ENCODE results near the gene ITFG1.

ITFG1 gene

GRCh38 chr16:47413041-47413440, 47.8 kb downstream of the ITFG1 start:
- no peak overlapping the region for H3K27ac ChIP-seq
- TF ChIP-seq ZFX (IDR thresholded peaks at IDR 0.05) (no peak), CTCF (conservative IDR thresholded peaks at IDR 0.05) (no peak)

DNA sequence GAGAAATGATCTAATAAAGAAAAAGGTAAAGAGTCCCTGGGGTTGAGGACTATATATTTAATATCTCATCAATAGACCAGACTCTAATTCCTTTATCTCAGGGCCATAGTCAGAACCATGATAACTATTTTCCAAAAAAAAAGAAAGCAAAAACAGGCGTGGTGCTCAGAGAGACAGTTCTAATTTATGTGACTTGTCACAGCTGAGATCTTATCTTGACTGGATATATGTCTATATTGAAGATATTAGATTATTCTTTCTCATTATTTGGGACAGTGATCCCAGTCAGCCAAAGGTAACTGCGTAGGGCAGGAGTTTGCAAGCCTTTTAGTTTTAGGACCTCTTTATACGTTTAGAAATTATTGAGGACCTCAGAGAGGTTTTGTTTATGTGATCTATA, 52.4 kb downstream of the ITFG1 start:
- TF ChIP-seq ZFX (IDR thresholded peaks at IDR 0.05) (no peak), CTCF (conservative IDR thresholded peaks at IDR 0.05) (no peak)

DNA sequence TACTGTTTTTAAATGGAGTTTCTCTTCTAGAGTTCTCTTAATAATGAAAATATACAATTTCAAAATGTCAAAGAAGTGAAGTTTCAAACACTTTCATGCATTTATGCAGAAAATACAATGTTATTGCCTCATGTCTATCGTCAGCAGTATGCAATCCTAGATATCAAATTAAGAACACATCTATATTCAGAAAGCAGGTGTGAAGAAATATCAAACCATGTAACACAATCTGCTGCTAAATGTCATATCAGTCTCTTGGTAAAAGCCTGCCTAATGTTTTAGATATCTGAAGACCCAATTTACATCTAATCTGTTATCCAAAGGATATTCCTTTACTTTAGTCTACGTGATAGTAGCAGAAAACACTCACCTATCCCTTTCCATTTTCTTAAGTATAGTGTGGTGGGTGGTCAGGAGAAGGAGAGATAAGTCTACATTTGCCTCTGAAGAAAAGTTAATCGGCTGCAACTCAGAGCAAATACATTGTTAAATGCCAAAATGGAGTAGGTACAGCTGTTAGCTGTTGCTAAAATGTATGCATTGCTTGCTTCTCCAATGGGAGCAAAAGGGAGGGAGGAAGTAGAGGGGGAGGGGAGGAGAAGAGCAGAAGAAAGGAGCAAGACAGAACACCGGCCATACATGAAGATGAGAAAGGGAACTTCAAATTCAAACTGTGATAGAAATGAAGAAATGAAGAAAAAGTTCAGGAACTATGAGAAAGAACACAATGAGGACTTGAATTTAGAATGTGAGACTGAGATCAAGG, 64.9 kb downstream of the ITFG1 start:
- H3K27ac ChIP-seq, result no peak overlapping the region
- TF ChIP-seq CTCF (conservative IDR thresholded peaks at IDR 0.05), result no peak
- TF ChIP-seq ZFX (IDR thresholded peaks at IDR 0.05), result no peak

More for the DNA sequence above, 52.4 kb downstream of the ITFG1 start:
- no peak overlapping the region for H3K27ac ChIP-seq

- H3K27ac ChIP-seq, result no peak overlapping the region
Observed at GRCh38 chr16:47392081-47392480, 68.8 kb downstream of the ITFG1 start.

DNA sequence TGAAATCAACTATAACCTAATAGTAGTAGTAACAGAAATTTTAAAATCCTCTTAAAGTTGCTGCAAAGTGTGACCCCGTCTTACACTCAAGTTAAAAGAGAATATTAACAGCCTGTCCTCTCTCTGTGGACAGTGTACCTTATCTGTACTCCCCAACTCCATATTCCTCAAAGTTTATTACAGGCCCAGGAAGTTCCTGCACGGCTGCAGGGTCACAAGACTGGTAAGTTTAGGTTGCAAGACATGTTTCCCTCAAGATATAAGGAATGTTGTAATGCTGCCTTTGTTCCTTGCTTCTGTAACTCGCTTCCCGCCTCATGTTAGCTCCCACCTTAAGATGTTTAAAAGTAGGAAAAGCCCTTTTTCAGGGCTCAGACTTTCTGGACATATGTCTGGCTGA, 72.2 kb downstream of the ITFG1 start:
- no peak overlapping the region for H3K27ac ChIP-seq
- no peak for TF ChIP-seq ZFX (IDR thresholded peaks at IDR 0.05)
- TF ChIP-seq CTCF (conservative IDR thresholded peaks at IDR 0.05), result no peak

More at GRCh38 chr16:47392081-47392480, 68.8 kb downstream of the ITFG1 start:
- no peak for TF ChIP-seq CTCF (conservative IDR thresholded peaks at IDR 0.05)
- TF ChIP-seq ZFX (IDR thresholded peaks at IDR 0.05), result no peak

DNA sequence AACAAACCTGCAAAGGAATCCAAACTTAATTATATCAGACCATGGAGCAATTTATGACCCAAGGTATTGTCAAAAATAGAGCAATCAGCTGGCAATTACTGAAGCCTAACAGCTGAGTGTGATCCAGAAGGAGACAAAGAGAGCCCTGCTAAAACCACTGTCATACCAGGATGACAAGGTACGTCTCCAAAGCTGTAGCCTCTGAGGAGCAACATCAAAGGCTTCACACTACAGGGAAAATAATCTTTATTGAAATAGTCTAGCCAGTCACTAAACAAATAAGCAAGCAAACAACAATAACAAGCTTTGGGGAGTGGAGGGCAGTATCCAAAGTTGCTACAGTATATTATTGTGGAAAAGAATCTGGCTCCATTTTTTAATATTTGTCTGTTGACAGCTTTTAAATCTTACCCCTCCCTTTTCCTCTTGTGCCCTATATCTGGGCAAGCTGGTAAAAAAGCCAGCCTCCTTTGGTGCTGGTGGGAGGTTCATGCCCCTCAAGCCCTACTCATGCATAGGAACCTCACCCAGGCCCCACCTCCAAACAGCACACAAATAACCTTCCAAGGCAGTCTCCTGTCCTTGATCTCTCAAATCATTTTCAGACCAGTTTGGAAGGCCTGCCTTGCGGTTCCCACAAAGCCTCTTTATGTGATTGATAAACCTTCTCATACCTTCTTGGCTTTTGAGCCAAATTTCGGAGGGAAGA, 73.7 kb downstream of the ITFG1 start:
- TF ChIP-seq CTCF (conservative IDR thresholded peaks at IDR 0.05), result no peak
- no peak for TF ChIP-seq ZFX (IDR thresholded peaks at IDR 0.05)
- no peak overlapping the region for H3K27ac ChIP-seq

GRCh38 chr16:47386201-47386718, 74.6 kb downstream of the ITFG1 start:
- no peak overlapping the region for H3K27ac ChIP-seq
- TF ChIP-seq CTCF (conservative IDR thresholded peaks at IDR 0.05), result no peak
- no peak for TF ChIP-seq ZFX (IDR thresholded peaks at IDR 0.05)

Measured in C4-2B (cell line).